ENCODE data around the gene USP14. TPM values are rescaled to one million over a fixed set of nuclear protein-coding genes. Genes with fewer than 3 reads are reported as not detected.

The USP14 gene
- total RNA-seq = 21.2 and 29.0 TPM in 2 replicates

DNA sequence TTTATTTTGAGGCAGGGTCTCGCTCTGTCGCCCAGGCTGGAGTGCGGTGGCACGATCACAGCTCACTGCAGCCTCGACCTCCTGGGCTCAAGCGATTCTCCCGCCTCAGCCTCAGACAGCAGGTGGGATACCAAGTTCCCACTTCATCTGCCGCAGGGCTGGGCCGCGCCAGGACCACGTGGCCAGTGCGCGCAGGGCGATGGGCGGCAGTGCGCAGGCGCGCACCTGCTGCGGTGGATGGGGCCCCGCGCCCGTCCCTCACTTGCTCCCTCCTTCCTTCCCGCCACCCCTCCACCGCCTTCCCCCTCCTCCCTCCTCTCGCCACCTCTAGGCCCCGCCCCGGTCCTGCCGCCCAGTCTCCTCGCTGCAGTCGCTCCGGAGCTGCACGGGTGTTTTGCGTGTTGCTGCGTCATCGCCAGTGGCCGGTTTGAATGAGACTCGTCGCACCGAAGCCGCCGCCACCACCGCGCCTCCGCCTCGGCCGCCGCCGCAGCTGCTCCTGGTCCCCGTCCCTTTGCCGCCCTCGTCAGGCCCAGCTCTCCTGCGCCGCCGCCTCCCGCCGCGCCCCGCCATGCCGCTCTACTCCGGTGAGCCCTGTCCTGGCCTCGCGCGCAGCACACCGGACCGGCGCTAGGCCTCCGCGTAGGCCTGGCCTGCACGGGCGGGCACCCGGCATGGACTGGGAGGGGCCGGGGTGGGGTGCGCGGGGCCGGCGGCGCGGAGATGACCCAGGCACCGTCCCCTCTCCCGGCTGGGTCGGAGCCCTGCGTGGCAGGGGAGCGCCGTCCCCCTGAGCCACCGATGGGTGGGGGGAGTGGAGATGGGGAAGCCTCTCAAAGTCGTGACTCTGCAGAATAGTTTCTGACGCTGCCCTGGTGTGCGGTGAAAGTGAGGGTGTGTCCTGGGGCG, at the start of gene USP14:
USP14 (plus strand) TSS at position 430 of the 909 bp plus-strand sequence; CDS start at position 572, 142 bp downstream.

Other genes with a start within 250 kb of the USP14 start
- 0.50 TPM in 1 of 2 replicates, not detected in the other for gene TUBB8B, start 108.9 kb upstream of the USP14 start, total RNA-seq
- gene THOC1, start 109.5 kb downstream of the USP14 start, total RNA-seq = 13.2 and 13.4 TPM in 2 replicates

All from cardiac ventricle fibroblast (primary cell).